ENCODE measurements around the gene HMCN2. TPM values are rescaled to one million over a fixed set of nuclear protein-coding genes. Genes with fewer than 3 reads are reported as not detected.

HMCN2 gene
- total and polyA plus RNA-seq, 4 donors = 0.24 to 1.8 (median 0.29) TPM

DNA sequence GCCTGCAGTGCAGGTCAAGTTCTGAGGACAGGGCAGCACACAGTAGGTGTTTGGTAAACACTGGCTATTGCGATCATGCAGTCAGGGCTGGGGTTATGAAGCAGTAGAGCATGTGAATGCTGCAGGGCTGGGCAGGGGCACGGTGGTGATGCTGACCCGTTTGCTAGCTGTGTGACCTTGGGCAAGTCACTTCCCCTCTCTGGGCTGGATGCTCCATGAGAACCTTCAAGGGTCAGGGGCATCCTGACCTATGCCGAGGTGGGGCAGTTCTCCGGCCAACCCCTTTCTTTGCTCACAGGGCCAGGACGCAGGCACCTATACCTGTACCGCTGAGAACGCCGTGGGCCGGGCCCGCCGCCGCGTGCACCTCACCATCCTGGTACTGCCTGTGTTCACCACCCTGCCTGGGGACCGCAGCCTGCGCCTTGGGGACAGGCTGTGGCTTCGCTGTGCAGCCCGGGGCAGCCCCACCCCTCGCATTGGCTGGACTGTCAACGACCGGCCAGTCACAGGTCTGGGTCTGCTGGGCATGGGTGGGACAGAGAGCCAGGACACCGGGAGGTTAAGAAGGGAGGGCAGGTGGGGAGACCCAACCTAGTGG is 140.2 kb downstream of the HMCN2 start:
- Histone ChIP-seq H3K9me3 (ENCODE audit: control insufficient read depth in 4 of 4, low read length in 3 of 4) (no peaks in the 10 kb centered on the region), H3K4me1 (ENCODE audit: control insufficient read depth in 4 of 4, insufficient read depth in 4 of 4, low read length in 3 of 4) (peaks cover 0 to 4% (median 1%) of the 10 kb centered on the region in 4 donors), H3K4me3 (ENCODE audit: low read depth in 1 of 3, low read length in 3 of 3) (no peak overlapping the region), H3K27me3 (ENCODE audit: control insufficient read depth in 4 of 4, insufficient read depth in 4 of 4, low read length in 3 of 4) (no peaks in the 10 kb centered on the region), H3K9ac (ENCODE audit: low read depth in 1 of 2, low read length in 2 of 2) (no peak overlapping the region), H3K27ac (ENCODE audit: low read depth in 1 of 2, low read length in 2 of 2) (no peak overlapping the region), H3K36me3 (ENCODE audit: control insufficient read depth in 4 of 4, insufficient read depth in 3 of 4, low read depth in 1 of 4, low read length in 3 of 4) (no peaks in the 10 kb centered on the region)
- 95% methylated on average over 22 of the region's 22 CpGs for WGBS
- no peak for DNase-seq (ENCODE audit: low spot score)
- TF ChIP-seq, protein P1, sequence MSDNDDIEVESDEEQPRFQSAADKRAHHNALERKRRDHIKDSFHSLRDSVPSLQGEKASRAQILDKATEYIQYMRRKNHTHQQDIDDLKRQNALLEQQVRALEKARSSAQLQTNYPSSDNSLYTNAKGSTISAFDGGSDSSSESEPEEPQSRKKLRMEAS (IDR thresholded peaks at IDR 0.05) = no peak
- TF ChIP-seq, protein P2, sequence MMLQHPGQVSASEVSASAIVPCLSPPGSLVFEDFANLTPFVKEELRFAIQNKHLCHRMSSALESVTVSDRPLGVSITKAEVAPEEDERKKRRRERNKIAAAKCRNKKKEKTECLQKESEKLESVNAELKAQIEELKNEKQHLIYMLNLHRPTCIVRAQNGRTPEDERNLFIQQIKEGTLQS (IDR thresholded peaks at IDR 0.05) = no peak
- TF ChIP-seq EGR1 (IDR thresholded peaks at IDR 0.05; ENCODE audit: low read depth in 2 of 2) = no peak

DNA sequence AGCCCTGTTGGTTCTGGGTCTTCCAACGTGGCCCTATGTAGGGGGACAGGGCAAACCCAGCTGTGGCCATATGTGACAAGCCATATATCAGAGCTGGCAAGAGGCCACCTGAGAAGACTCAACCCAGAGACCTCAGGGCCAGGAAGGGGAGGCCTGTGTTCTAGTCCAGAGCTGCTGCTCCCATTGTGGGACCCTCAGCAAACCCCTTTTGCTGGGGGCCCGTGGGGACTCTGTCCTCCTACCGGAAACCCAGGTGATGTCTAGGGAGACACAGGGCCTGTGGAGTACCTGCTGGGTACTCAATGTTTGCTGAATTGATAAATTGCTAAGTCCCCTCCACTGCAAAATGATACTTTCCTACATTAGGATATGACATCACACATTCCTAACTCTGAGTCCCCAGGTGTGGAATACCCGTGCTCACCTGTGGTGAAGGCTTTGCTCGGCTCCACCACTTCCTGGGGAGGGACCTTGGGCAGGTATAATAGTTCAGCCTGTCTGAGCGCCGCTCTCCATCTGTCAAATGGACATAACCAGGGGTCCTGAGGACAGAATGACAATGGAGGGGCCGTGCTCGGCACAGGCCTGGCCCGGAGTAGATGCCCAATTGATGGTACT is 140.8 kb downstream of the HMCN2 start:
- no peaks in the 10 kb centered on the region for H3K27me3 ChIP-seq (ENCODE audit: control insufficient read depth in 4 of 4, insufficient read depth in 4 of 4, low read length in 3 of 4)
- no peaks in the 10 kb centered on the region for H3K9me3 ChIP-seq (ENCODE audit: control insufficient read depth in 4 of 4, low read length in 3 of 4)
- TF ChIP-seq EGR1 (IDR thresholded peaks at IDR 0.05; ENCODE audit: low read depth in 2 of 2) (no peak), RXRA (IDR thresholded peaks at IDR 0.05) (no peak), FOXA2 (IDR thresholded peaks at IDR 0.05) (no peak), RAD21 (IDR thresholded peaks at IDR 0.05) (no peak), FOXA1 (IDR thresholded peaks at IDR 0.05) (no peak), NR2F2 (IDR thresholded peaks at IDR 0.05) (no peak), YY1 (IDR thresholded peaks at IDR 0.05) (no peak), HNF4G (IDR thresholded peaks at IDR 0.05) (no peak)
- TF ChIP-seq, protein P2 (IDR thresholded peaks at IDR 0.05) = no peak
- TF ChIP-seq, protein P1 (IDR thresholded peaks at IDR 0.05) = no peak
- TF ChIP-seq, protein P3, sequence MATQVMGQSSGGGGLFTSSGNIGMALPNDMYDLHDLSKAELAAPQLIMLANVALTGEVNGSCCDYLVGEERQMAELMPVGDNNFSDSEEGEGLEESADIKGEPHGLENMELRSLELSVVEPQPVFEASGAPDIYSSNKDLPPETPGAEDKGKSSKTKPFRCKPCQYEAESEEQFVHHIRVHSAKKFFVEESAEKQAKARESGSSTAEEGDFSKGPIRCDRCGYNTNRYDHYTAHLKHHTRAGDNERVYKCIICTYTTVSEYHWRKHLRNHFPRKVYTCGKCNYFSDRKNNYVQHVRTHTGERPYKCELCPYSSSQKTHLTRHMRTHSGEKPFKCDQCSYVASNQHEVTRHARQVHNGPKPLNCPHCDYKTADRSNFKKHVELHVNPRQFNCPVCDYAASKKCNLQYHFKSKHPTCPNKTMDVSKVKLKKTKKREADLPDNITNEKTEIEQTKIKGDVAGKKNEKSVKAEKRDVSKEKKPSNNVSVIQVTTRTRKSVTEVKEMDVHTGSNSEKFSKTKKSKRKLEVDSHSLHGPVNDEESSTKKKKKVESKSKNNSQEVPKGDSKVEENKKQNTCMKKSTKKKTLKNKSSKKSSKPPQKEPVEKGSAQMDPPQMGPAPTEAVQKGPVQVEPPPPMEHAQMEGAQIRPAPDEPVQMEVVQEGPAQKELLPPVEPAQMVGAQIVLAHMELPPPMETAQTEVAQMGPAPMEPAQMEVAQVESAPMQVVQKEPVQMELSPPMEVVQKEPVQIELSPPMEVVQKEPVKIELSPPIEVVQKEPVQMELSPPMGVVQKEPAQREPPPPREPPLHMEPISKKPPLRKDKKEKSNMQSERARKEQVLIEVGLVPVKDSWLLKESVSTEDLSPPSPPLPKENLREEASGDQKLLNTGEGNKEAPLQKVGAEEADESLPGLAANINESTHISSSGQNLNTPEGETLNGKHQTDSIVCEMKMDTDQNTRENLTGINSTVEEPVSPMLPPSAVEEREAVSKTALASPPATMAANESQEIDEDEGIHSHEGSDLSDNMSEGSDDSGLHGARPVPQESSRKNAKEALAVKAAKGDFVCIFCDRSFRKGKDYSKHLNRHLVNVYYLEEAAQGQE (IDR thresholded peaks at IDR 0.05) = no peak
- 94% methylated on average over 10 of the region's 10 CpGs for WGBS
- peaks cover 0 to 4% (median 1%) of the 10 kb centered on the region in 4 donors for H3K4me1 ChIP-seq (ENCODE audit: control insufficient read depth in 4 of 4, insufficient read depth in 4 of 4, low read length in 3 of 4)
- no peaks in the 10 kb centered on the region for H3K36me3 ChIP-seq (ENCODE audit: control insufficient read depth in 4 of 4, insufficient read depth in 3 of 4, low read depth in 1 of 4, low read length in 3 of 4)
- DNase-seq (ENCODE audit: low spot score) = no peak
- H3K4me3 ChIP-seq (ENCODE audit: low read depth in 1 of 3, low read length in 3 of 3) = no peak overlapping the region
- H3K9ac ChIP-seq (ENCODE audit: low read depth in 1 of 2, low read length in 2 of 2) = no peak overlapping the region
- H3K27ac ChIP-seq (ENCODE audit: low read depth in 1 of 2, low read length in 2 of 2) = no peak overlapping the region

Data from liver (tissue), 9 donors.